ENCODE measurements around the gene PCSK2. TPM values are rescaled to one million over a fixed set of nuclear protein-coding genes. Genes with fewer than 3 reads are reported as not detected.
A peak's percentile ranks its signal among the peaks of the same experiment; 100 is the strongest.

Gene PCSK2
- total RNA-seq, 1 donor from 2014 or later, result 11.5 TPM

DNA sequence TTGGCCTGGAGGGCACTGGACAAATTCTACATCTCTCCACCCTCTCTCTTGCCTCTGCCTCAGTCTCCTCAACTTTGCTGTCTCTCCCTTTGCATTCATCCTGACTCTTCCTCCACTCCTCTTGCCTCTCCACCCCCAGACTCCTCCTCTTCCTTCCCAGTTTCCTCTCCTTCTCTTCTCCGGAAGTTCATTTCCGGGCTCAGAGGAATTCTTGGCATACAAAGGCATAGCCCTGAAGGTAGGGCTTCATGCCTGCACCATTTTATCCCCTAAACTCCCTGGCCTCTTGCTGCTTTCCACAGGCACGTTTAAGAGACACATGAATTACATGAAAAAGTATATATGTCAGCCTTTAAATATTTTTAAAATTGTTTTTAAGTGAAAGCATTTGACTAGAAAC lies 293.7 kb downstream of the PCSK2 start:
- no peak for DNase-seq (ENCODE audit: low spot score, unreplicated experiment)
- Mint-ChIP-seq H3K9me3 (ENCODE audit: low read depth) (no peaks in the 10 kb centered on the region), H3K27ac (peak overlapping the region; percentile 30), H3K27me3 (peaks cover 3% of the 10 kb centered on the region), H3K4me1 (ENCODE audit: low read depth) (peaks cover 1% of the 10 kb centered on the region), H3K36me3 (ENCODE audit: insufficient read depth) (peaks cover under 1% of the 10 kb centered on the region), H3K4me3 (ENCODE audit: low read depth) (no peak overlapping the region)
- TF ChIP-seq, protein P1, sequence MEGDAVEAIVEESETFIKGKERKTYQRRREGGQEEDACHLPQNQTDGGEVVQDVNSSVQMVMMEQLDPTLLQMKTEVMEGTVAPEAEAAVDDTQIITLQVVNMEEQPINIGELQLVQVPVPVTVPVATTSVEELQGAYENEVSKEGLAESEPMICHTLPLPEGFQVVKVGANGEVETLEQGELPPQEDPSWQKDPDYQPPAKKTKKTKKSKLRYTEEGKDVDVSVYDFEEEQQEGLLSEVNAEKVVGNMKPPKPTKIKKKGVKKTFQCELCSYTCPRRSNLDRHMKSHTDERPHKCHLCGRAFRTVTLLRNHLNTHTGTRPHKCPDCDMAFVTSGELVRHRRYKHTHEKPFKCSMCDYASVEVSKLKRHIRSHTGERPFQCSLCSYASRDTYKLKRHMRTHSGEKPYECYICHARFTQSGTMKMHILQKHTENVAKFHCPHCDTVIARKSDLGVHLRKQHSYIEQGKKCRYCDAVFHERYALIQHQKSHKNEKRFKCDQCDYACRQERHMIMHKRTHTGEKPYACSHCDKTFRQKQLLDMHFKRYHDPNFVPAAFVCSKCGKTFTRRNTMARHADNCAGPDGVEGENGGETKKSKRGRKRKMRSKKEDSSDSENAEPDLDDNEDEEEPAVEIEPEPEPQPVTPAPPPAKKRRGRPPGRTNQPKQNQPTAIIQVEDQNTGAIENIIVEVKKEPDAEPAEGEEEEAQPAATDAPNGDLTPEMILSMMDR (IDR thresholded peaks at IDR 0.05; ENCODE audit: unreplicated experiment), result no peak

DNA sequence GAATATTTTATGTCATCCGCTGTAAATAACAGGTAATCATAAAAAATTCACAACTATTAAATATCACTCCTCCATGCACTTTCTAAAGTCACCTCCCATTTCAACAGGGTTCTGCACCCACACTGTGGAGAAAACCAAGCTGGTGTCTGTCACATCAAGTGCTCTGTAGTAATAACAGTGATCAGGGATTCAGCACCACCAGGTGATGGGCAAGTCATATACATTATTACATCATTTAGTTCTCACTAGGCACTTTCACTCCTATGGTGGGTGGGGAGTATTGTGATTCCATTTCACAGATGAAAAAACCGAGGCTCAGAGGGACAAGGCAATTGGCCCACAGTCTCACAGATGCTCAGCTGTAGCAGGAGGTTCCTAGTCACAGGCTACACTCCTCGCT lies 295.7 kb downstream of the PCSK2 start:
- peaks cover 3% of the 10 kb centered on the region for H3K27me3 Mint-ChIP-seq
- no peak overlapping the region for H3K4me3 Mint-ChIP-seq (ENCODE audit: low read depth)
- no peaks in the 10 kb centered on the region for H3K9me3 Mint-ChIP-seq (ENCODE audit: low read depth)
- DNase-seq (ENCODE audit: low spot score, unreplicated experiment), result no peak
- peaks cover 2% of the 10 kb centered on the region for H3K36me3 Mint-ChIP-seq (ENCODE audit: insufficient read depth)
- TF ChIP-seq, protein P1 (IDR thresholded peaks at IDR 0.05; ENCODE audit: unreplicated experiment), result no peak
- no peak overlapping the region for H3K27ac Mint-ChIP-seq
- peaks cover 2% of the 10 kb centered on the region for H3K4me1 Mint-ChIP-seq (ENCODE audit: low read depth)

DNA sequence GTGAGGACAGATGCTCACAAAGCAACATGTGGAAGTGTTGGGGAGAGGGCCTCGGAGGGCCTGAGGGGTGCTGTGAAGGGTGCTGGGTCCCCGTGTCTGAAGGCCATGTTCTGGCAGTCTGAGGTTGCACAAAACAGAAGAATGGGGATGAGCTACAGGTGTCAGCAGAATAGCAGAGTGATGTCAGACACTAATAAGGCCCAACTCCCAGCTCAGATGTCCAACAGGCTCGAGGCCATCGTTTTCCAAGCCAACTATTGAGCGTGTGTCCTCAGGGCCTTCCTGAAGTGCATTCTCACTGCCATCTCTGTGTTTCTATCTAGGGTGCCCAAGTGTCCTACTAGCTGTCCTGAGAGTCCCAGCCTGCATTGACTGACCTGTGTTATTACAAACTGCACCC lies 296.5 kb downstream of the PCSK2 start:
- Mint-ChIP-seq H3K27ac (no peak overlapping the region), H3K4me3 (ENCODE audit: low read depth) (no peak overlapping the region), H3K27me3 (peaks cover 3% of the 10 kb centered on the region), H3K36me3 (ENCODE audit: insufficient read depth) (peaks cover 2% of the 10 kb centered on the region), H3K9me3 (ENCODE audit: low read depth) (no peaks in the 10 kb centered on the region), H3K4me1 (ENCODE audit: low read depth) (peaks cover 2% of the 10 kb centered on the region)
- no peak for DNase-seq (ENCODE audit: low spot score, unreplicated experiment)
- TF ChIP-seq, protein P1 (IDR thresholded peaks at IDR 0.05; ENCODE audit: unreplicated experiment), result no peak

DNA sequence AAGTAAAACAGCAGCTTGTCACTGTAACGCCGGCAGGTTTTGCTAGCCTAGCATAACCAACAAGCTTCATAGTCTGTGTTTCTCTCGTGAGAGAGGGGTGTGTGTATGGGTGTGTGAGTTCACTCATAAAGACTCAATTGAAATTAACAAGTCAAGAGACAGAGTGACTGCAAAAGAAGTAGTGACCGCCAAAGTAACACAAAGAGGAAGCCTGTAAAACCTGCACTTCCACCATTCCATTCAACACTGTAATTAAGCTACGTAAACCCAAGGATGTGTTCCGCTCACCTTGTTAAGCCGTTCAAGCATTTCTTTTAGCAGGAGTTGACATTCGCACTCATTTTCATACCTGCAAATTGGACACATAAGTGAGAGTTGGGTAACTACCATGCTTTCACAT lies 297.7 kb downstream of the PCSK2 start:
- no peak overlapping the region for H3K27ac Mint-ChIP-seq
- TF ChIP-seq, protein P1 (IDR thresholded peaks at IDR 0.05; ENCODE audit: unreplicated experiment), result no peak
- peaks cover 2% of the 10 kb centered on the region for H3K36me3 Mint-ChIP-seq (ENCODE audit: insufficient read depth)
- H3K9me3 Mint-ChIP-seq (ENCODE audit: low read depth), result no peaks in the 10 kb centered on the region
- no peak for DNase-seq (ENCODE audit: low spot score, unreplicated experiment)
- no peak overlapping the region for H3K4me3 Mint-ChIP-seq (ENCODE audit: low read depth)
- H3K4me1 Mint-ChIP-seq (ENCODE audit: low read depth), result peaks cover 6% of the 10 kb centered on the region
- peaks cover 3% of the 10 kb centered on the region for H3K27me3 Mint-ChIP-seq

DNA sequence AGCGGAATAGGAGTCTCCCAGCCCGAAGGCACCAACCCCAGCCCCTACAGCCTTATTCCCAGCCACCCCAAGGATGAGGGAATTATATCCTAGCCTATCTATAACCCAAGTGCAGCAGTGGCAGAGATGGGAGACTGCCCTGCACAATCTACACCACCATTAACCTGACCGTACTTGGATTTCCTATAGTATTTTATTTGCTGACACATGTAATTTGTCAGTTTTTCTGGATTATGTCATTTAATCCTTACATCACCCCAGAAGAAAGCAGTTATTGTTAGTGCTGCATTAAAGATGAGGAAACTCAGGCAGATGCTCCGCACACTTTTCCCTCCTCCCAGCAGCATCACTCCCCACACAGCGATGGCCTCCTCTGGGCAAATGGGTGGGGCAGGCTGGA lies 298.3 kb downstream of the PCSK2 start:
- peaks cover 2% of the 10 kb centered on the region for H3K36me3 Mint-ChIP-seq (ENCODE audit: insufficient read depth)
- H3K27ac Mint-ChIP-seq, result no peak overlapping the region
- TF ChIP-seq, protein P1 (IDR thresholded peaks at IDR 0.05; ENCODE audit: unreplicated experiment), result no peak
- H3K9me3 Mint-ChIP-seq (ENCODE audit: low read depth), result no peaks in the 10 kb centered on the region
- H3K4me1 Mint-ChIP-seq (ENCODE audit: low read depth), result peaks cover 6% of the 10 kb centered on the region
- no peak overlapping the region for H3K4me3 Mint-ChIP-seq (ENCODE audit: low read depth)
- peaks cover 3% of the 10 kb centered on the region for H3K27me3 Mint-ChIP-seq
- DNase-seq (ENCODE audit: low spot score, unreplicated experiment), result no peak

All from progenitor cell of endocrine pancreas (in vitro differentiated cells).